ENCODE data around the gene TARS3. TPM values are rescaled to one million over a fixed set of nuclear protein-coding genes. Genes with fewer than 3 reads are reported as not detected.
A peak's percentile ranks its signal among the peaks of the same experiment; 100 is the strongest.
"Not testable (repeated sequence)": the region's sequence is repeated elsewhere in the genome, so short reads cannot be mapped to it uniquely, and the experiment has no call there.

The TARS3 gene
- 10 to 100 TPM in 1 of 2 experiments, 1 to 10 TPM in 1; 8.1 to 11.8 TPM for total RNA-seq

DNA sequence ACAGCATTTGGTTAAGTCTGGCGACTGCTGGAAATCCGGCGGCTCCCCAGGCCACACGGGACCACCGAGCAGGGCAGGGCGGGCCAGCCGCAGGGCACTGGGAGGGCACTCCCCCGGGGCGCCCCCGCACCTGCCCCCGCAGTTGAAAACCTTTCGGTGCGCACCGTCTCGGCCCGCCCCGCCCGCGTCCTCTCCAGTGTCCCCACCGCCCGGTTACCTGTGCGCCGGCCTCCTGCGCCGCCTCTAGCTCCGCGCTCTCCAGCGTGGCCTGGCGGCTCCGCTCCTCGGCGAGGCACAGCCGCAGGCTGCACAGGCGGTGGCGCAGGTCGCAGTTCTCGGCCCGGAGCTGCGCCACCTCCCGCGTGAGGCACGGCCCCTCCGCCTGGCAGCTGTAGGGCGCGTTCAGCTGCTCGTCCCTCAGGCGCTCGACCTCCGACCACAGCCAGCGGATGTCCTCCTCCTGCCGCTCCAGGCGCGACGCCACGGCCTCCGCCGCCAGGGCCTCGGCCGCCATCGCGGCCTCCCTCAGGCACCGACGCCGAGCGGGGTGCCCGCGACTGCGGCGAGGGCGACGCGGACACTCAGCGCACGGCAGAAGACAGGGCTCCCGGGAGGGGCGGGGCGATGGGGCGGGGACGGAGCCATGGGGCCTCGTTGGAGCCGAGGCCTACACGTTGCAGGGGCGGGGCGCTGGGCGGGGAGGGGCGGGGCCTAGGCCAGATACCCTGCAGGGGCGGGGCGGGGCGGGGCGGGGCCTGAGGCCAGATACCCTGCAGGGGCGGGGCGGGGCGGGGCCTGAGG lies at the start of gene TARS3:
Gene TARS3 (minus strand): TSS at position 600 of the 801 bp plus-strand sequence. CDS start 86 bp downstream, at position 514.
- no peaks in the 10 kb centered on the region for H3K27me3 Mint-ChIP-seq
- peak; percentile 95 for ATAC-seq
- CTCF ChIA-PET, result interaction anchor here (1.4 to 3.0 kb wide), 4 partner anchors 12 to 82 kb away, joined by 3 to 11 read pairs (median 7); no protein-coding TSS in a partner anchor

GRCh38 chr15:101773496-101774100 lies 49.3 kb upstream of the TARS3 start:
- ATAC-seq (no peak), DNase-seq (no peak)
- no peak overlapping the region for H3K4me3 Mint-ChIP-seq
- no peaks in the 10 kb centered on the region for H3K36me3 Mint-ChIP-seq
- CTCF ChIA-PET, result no interaction called here
- no peaks in the 10 kb centered on the region for H3K27me3 Mint-ChIP-seq
- no peaks in the 10 kb centered on the region for H3K9me3 Mint-ChIP-seq (ENCODE audit: low read depth)
- H3K4me1 Mint-ChIP-seq, result no peaks in the 10 kb centered on the region
- H3K27ac Mint-ChIP-seq, result no peak overlapping the region

More for the DNA sequence above, at the start of gene TARS3:
- peak; percentile 96 for DNase-seq
- H3K36me3 Mint-ChIP-seq, result peaks cover 27% of the 10 kb centered on the region
- H3K27ac Mint-ChIP-seq, result peak within 1 kb of the TSS; percentile 90
- H3K4me3 Mint-ChIP-seq, result peak within 1 kb of the TSS; percentile 79
- peaks cover 16% of the 10 kb centered on the region for H3K4me1 Mint-ChIP-seq
- H3K9me3 Mint-ChIP-seq (ENCODE audit: low read depth), result no peaks in the 10 kb centered on the region

DNA sequence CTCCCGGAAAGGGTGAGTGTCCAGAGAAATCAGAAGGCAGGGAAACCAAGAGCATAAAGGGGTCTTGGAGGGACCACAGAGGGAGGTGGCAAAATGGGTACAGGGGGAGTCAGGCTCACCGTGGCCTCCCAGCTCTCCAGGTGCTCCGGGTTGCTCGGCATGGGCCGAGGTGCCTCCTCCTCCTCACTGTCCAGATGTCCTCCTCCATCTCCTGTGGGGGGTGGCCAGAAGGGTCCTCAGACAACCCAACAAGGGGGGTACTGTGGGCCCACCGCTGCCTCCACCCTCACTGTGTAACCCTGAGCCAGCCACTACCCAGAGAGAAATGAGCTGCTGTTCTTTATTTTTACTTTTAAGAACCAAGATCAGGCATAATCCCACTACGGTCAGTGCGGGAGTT lies 48.6 kb upstream of the TARS3 start:
- Mint-ChIP-seq H3K4me1 (no peaks in the 10 kb centered on the region), H3K4me3 (no peak overlapping the region), H3K27ac (no peak overlapping the region), H3K36me3 (no peaks in the 10 kb centered on the region), H3K27me3 (no peaks in the 10 kb centered on the region), H3K9me3 (ENCODE audit: low read depth) (no peaks in the 10 kb centered on the region)
- CTCF ChIA-PET, result no interaction called here
- DNase-seq, result no peak
- ATAC-seq, result no peak

GRCh38 chr15:101767083-101767640 lies 42.9 kb upstream of the TARS3 start:
- H3K36me3 Mint-ChIP-seq; H3K27me3 Mint-ChIP-seq; H3K27ac Mint-ChIP-seq; CTCF ChIA-PET; ATAC-seq; H3K9me3 Mint-ChIP-seq (ENCODE audit: low read depth); DNase-seq; H3K4me3 Mint-ChIP-seq; H3K4me1 Mint-ChIP-seq: not testable (repeated sequence)

DNA sequence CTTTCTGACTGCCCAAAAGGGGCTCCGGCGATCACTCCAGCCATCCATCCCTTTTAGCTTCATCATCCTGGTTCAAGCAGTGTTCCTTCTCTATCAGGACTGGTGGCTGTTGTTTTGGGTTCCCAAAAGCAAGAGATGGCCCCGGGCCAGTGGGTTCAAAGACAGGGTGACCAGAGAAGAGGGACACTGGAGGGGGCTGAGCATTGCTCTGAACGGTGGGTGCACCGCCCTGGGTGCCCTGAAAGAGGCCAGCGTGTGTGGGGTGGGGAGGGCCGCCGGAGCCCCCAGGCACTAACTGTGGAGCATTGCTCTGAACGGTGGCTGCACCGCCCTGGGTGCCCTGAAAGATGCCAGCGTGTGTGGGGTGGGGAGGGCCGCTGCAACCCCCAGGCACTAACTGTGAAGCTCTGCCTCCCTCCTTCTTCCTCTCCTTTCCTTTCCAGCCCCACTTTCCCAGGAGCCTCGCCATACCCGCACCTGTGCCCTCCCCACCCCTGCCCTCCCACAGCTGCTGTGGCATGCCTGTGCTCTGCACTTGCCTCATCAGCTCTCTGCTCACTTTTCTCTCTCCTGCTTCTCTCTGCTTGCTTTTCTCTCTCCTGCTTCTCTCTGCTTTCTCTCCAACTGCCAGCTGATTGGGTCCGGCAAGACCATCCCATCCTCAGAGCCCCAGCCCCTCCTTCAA lies 41.6 kb upstream of the TARS3 start:
- DNase-seq, result no peak

DNA sequence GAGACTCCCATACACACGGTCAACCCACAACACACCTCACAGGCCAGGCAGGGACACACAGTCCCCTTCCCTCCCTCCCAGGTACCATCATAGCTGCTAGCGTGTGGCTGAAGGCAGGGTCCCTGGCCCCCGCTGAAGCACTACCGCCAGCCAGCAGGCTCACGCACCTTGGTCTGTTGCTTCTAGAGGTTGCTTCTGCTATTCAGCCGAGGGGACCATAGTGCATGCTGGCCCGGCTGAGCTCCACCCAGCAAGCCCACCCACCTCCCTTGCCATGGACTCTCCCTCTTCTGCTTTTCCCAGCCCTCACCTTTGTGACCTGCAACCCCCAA lies 41.0 kb upstream of the TARS3 start:
- H3K4me3 Mint-ChIP-seq; ATAC-seq; H3K4me1 Mint-ChIP-seq; H3K27ac Mint-ChIP-seq; CTCF ChIA-PET; H3K27me3 Mint-ChIP-seq; H3K36me3 Mint-ChIP-seq; H3K9me3 Mint-ChIP-seq (ENCODE audit: low read depth); DNase-seq: not testable (repeated sequence)

More for the DNA sequence above, 41.6 kb upstream of the TARS3 start:
- CTCF ChIA-PET, result no interaction called here
- ATAC-seq, result no peak
- no peaks in the 10 kb centered on the region for H3K36me3 Mint-ChIP-seq
- no peaks in the 10 kb centered on the region for H3K27me3 Mint-ChIP-seq
- no peaks in the 10 kb centered on the region for H3K4me1 Mint-ChIP-seq
- no peak overlapping the region for H3K27ac Mint-ChIP-seq
- no peaks in the 10 kb centered on the region for H3K9me3 Mint-ChIP-seq (ENCODE audit: low read depth)
- H3K4me3 Mint-ChIP-seq, result no peak overlapping the region

- H3K36me3 Mint-ChIP-seq; H3K27me3 Mint-ChIP-seq; H3K9me3 Mint-ChIP-seq (ENCODE audit: low read depth); H3K4me1 Mint-ChIP-seq; ATAC-seq; CTCF ChIA-PET; H3K27ac Mint-ChIP-seq; DNase-seq; H3K4me3 Mint-ChIP-seq: not testable (repeated sequence)
Observed at GRCh38 chr15:101764669-101765339, 40.5 kb upstream of the TARS3 start.

GRCh38 chr15:101746716-101747082 lies 22.4 kb upstream of the TARS3 start:
- Mint-ChIP-seq H3K36me3 (peaks cover 13% of the 10 kb centered on the region), H3K4me3 (peak overlapping the region; percentile 64), H3K27ac (peak overlapping the region; percentile 79)
- H3K4me1 Mint-ChIP-seq; DNase-seq; H3K9me3 Mint-ChIP-seq (ENCODE audit: low read depth); CTCF ChIA-PET; H3K27me3 Mint-ChIP-seq: not testable (repeated sequence)
- peak; percentile 23 for ATAC-seq

- ATAC-seq; H3K4me3 Mint-ChIP-seq; DNase-seq; H3K27ac Mint-ChIP-seq; H3K27me3 Mint-ChIP-seq; H3K36me3 Mint-ChIP-seq; H3K4me1 Mint-ChIP-seq; H3K9me3 Mint-ChIP-seq (ENCODE audit: low read depth); CTCF ChIA-PET: not testable (repeated sequence)
Observed at GRCh38 chr15:101734837-101735236, 10.6 kb upstream of the TARS3 start.

DNA sequence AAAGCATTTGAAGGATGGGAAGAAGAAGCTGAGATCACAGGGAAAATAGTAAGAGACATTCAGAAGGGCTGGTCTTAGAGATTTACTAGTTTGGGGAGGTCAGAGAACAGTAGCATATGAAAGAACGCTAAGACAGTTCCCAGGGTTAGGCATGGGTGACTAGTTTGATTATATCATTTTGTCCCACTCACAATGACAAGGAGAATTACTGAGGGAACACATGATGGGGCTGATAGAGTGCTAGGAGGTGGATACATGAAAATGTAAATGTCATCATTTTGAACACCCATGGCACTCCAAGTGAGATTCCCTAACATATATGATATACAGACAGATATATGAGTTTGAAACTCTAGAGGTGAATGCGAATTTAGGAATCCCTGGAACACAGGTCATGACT lies 9.3 kb upstream of the TARS3 start:
- ATAC-seq, result no peak
- no peak for DNase-seq
- Mint-ChIP-seq H3K36me3 (peaks cover 5% of the 10 kb centered on the region), H3K4me1 (no peaks in the 10 kb centered on the region), H3K4me3 (no peak overlapping the region), H3K27ac (no peak overlapping the region), H3K27me3 (no peaks in the 10 kb centered on the region), H3K9me3 (ENCODE audit: low read depth) (no peaks in the 10 kb centered on the region)
- CTCF ChIA-PET, result no interaction called here

DNA sequence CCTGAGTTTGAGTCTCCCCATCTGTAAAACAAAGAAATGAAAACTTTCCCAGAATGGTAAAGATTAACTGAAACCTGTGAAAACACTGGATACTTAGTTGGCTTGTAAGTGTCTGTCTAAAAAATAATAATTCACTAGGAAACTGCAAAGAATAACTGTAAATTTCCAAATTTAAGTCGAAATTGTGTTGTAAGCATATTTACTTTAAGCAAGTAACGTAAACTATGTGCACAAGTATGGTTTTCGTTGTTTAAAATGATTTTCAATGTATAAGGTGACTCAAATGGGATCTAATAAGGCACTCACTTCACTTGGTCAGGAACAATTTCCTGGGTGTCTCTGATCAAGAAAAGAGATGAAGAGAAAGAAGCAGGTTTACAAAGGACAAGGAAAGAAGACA lies 8.5 kb upstream of the TARS3 start:
- CTCF ChIA-PET, result no interaction called here
- no peaks in the 10 kb centered on the region for H3K9me3 Mint-ChIP-seq (ENCODE audit: low read depth)
- H3K4me1 Mint-ChIP-seq, result no peaks in the 10 kb centered on the region

GRCh38 chr15:101731746-101732145 lies 7.5 kb upstream of the TARS3 start:
- Mint-ChIP-seq H3K9me3 (ENCODE audit: low read depth) (no peaks in the 10 kb centered on the region), H3K27ac (no peak overlapping the region), H3K4me1 (no peaks in the 10 kb centered on the region), H3K27me3 (no peaks in the 10 kb centered on the region), H3K36me3 (peaks cover 2% of the 10 kb centered on the region), H3K4me3 (no peak overlapping the region)
- DNase-seq, result no peak
- CTCF ChIA-PET, result interaction anchor here (1.0 to 1.1 kb wide), 2 partner anchors 10 kb away, joined by 3 to 4 read pairs; no protein-coding TSS in a partner anchor
- no peak for ATAC-seq

More for the DNA sequence above, 8.5 kb upstream of the TARS3 start:
- Mint-ChIP-seq H3K27me3 (no peaks in the 10 kb centered on the region), H3K4me3 (no peak overlapping the region), H3K27ac (no peak overlapping the region), H3K36me3 (peaks cover 5% of the 10 kb centered on the region)
- DNase-seq, result no peak
- no peak for ATAC-seq

DNA sequence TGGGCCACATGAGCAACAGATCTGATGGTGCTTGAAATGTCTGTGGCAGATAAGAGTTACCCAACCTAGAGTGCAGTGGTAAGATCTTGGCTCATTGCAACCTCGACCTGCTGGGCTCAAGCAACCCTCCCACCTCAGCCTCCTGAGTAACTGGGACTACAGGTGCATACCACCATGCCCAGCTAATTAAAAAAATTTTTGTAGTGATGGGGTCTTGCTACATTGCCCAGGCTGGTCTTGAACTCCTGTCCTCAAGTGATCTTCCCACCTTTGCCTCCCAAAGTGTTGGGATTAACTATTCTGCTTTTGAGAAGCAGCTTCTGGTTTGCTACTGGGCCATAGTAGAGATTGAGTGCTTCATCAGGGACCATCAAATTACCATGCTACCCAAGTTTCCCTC lies 2.9 kb upstream of the TARS3 start:
- Mint-ChIP-seq H3K9me3 (ENCODE audit: low read depth) (no peaks in the 10 kb centered on the region), H3K27ac (no peak overlapping the region), H3K4me3 (no peak overlapping the region), H3K36me3 (peaks cover 7% of the 10 kb centered on the region), H3K4me1 (peaks cover 13% of the 10 kb centered on the region), H3K27me3 (no peaks in the 10 kb centered on the region)
- CTCF ChIA-PET, result no interaction called here
- DNase-seq (no peak), ATAC-seq (no peak)
